Activated naive CD8-positive, alpha-beta T cell treated with anti-CD3 and anti-CD28 coated beads, Interleukin-2, amount 50 U/mL, for 16 hours (primary cell): ENCODE results near the gene SH3D19.

Experiments
- DNase-seq: peaks from one replicate; pipeline ENCODE4 v3.0.0-alpha.2; 2020; ENCODE audit warnings: low read depth, low spot score

The SH3D19 gene

GRCh38 chr4:151195801-151196200, 129.6 kb downstream of the SH3D19 start:
- DNase-seq = no peak

- no peak for DNase-seq
Measured at GRCh38 chr4:151193414-151193813, 132.0 kb downstream of the SH3D19 start.

- no peak for DNase-seq
Measured at GRCh38 chr4:151192556-151193235, 132.7 kb downstream of the SH3D19 start.

- DNase-seq = no peak
Measured at GRCh38 chr4:151184523-151185458, 140.6 kb downstream of the SH3D19 start.

- no peak for DNase-seq
Measured at GRCh38 chr4:151182455-151182996, 142.9 kb downstream of the SH3D19 start.

- DNase-seq = no peak
Measured at GRCh38 chr4:151176685-151177084, 148.7 kb downstream of the SH3D19 start.

GRCh38 chr4:151175754-151176631, 149.4 kb downstream of the SH3D19 start:
- no peak for DNase-seq

- DNase-seq = no peak
Measured at GRCh38 chr4:151175233-151175632, 150.2 kb downstream of the SH3D19 start.

- DNase-seq = no peak
Measured at GRCh38 chr4:151174784-151175183, 150.6 kb downstream of the SH3D19 start.

GRCh38 chr4:151173871-151174270, 151.5 kb downstream of the SH3D19 start:
- DNase-seq = no peak

GRCh38 chr4:151169900-151170299, 155.5 kb downstream of the SH3D19 start:
- DNase-seq = no peak

- no peak for DNase-seq
Measured at GRCh38 chr4:151169223-151169622, 156.2 kb downstream of the SH3D19 start.

- no peak for DNase-seq
Measured at GRCh38 chr4:151167561-151167960, 157.8 kb downstream of the SH3D19 start.

GRCh38 chr4:151166636-151167035, 158.8 kb downstream of the SH3D19 start:
- DNase-seq = no peak

GRCh38 chr4:151165205-151166000, 160.0 kb downstream of the SH3D19 start:
- no peak for DNase-seq

- DNase-seq = no peak
Measured at GRCh38 chr4:151163855-151164254, 161.6 kb downstream of the SH3D19 start.

GRCh38 chr4:151158979-151159378, 166.4 kb downstream of the SH3D19 start:
- no peak for DNase-seq

- no peak for DNase-seq
Measured at GRCh38 chr4:151157543-151157942, 167.9 kb downstream of the SH3D19 start.

- no peak for DNase-seq
Measured at GRCh38 chr4:151153585-151153984, 171.8 kb downstream of the SH3D19 start.

GRCh38 chr4:151152028-151152427, 173.4 kb downstream of the SH3D19 start:
- no peak for DNase-seq
